Neuronal stem cell (in vitro differentiated cells): ENCODE results near the gene PAM.

Source experiments
- DNase-seq: peaks from one replicate; pipeline ENCODE4 v3.0.0-alpha.2; 2013; ENCODE audit warnings: low spot score
- H2AFZ ChIP-seq: one replicate; pipeline ENCODE4 v1.6.1; 2013; ENCODE audit warnings: mild to moderate bottlenecking, low read length, inconsistent platforms
- H2AK5ac ChIP-seq: 2 replicates; pipeline ENCODE4 v1.6.1; 2013; ENCODE audit warnings: low read depth, mild to moderate bottlenecking, inconsistent platforms, low read length, moderate library complexity, mixed read lengths
- H2BK120ac ChIP-seq: 2 replicates; pipeline ENCODE4 v1.6.1; 2013; ENCODE audit warnings: low read depth, mild to moderate bottlenecking, inconsistent platforms, low read length, moderate library complexity, mixed read lengths
- H2BK12ac ChIP-seq: one replicate; pipeline ENCODE4 v1.6.1; 2013; ENCODE audit warnings: low read length, inconsistent platforms
- H2BK15ac ChIP-seq: 2 replicates; pipeline ENCODE4 v1.6.1; 2013; ENCODE audit warnings: mild to moderate bottlenecking, low read length, inconsistent platforms, mixed read lengths
- H2BK5ac ChIP-seq: one replicate; pipeline ENCODE4 v1.6.1; 2013; ENCODE audit warnings: inconsistent platforms, mild to moderate bottlenecking, low read length, moderate library complexity
- H3K14ac ChIP-seq: one replicate; pipeline ENCODE4 v1.6.1; 2013; ENCODE audit warnings: low read length, inconsistent platforms
- H3K18ac ChIP-seq: 2 replicates; pipeline ENCODE4 v1.6.1; 2013; ENCODE audit warnings: low read length, inconsistent platforms
- H3K23ac ChIP-seq: 2 replicates; pipeline ENCODE4 v1.6.1; 2013; ENCODE audit warnings: low read depth, mild to moderate bottlenecking, mixed read lengths, low read length, inconsistent platforms; ENCODE audit not compliant: poor library complexity
- H3K27ac ChIP-seq: replicated peaks from 3 replicates; pipeline ENCODE4 v1.5.1; 2013; ENCODE audit warnings: low read length, inconsistent platforms
- H3K27me3 ChIP-seq, 3 experiments: 2 replicates each; pipeline ENCODE4 v1.6.1; 2013; ENCODE audit warnings: low read length in 3 of 3, mild to moderate bottlenecking in 2 of 3, inconsistent platforms in 1 of 3, low read depth in 1 of 3, mixed read lengths in 1 of 3, moderate library complexity in 1 of 3; ENCODE audit not compliant: control insufficient read depth in 3 of 3, insufficient read depth in 3 of 3
- H3K36me3 ChIP-seq, 2 donors: replicated peaks in 1 of 2; 2 replicates each; pipeline ENCODE4 v1.6.1; 2013; ENCODE audit warnings: low read length in 2 of 2; ENCODE audit not compliant: control insufficient read depth in 2 of 2, insufficient read depth in 2 of 2
- H3K4ac ChIP-seq: 2 replicates; pipeline ENCODE4 v1.6.1; 2013; ENCODE audit warnings: inconsistent platforms, mild to moderate bottlenecking, low read length, moderate library complexity
- H3K4me1 ChIP-seq, 2 donors: 1 replicate in 1 of 2; 2 replicates in 1 of 2; pipeline ENCODE4 v1.6.1; 2013; ENCODE audit warnings: low read length in 2 of 2, low read depth in 1 of 2; ENCODE audit not compliant: control insufficient read depth in 2 of 2, insufficient read depth in 1 of 2
- H3K4me2 ChIP-seq: one replicate; pipeline ENCODE4 v1.6.1; 2013; ENCODE audit warnings: mild to moderate bottlenecking, low read length, inconsistent platforms; ENCODE audit not compliant: insufficient read depth, poor library complexity, severe bottlenecking
- H3K4me3 ChIP-seq, 2 donors: 2 replicates each; pipeline ENCODE4 v1.5.1; 2013; ENCODE audit warnings: low read length in 2 of 2, mild to moderate bottlenecking in 2 of 2, inconsistent platforms in 1 of 2, moderate library complexity in 1 of 2
- H3K79me1 ChIP-seq: one replicate; pipeline ENCODE4 v1.6.1; 2013; ENCODE audit warnings: low read depth, mild to moderate bottlenecking, inconsistent platforms, low read length, moderate library complexity
- H3K9ac ChIP-seq: one replicate; pipeline ENCODE4 v1.6.1; 2013; ENCODE audit warnings: mild to moderate bottlenecking, low read depth, low read length, inconsistent platforms; ENCODE audit not compliant: poor library complexity
- H3K9me3 ChIP-seq, 2 donors: replicated peaks in 1 of 2; 2 replicates each; pipeline versions ENCODE3 to v1.6.1; 2013; ENCODE audit warnings: low read length in 2 of 2, mild to moderate bottlenecking in 2 of 2, inconsistent platforms in 1 of 2, low read depth in 1 of 2, mixed read lengths in 1 of 2, moderate library complexity in 1 of 2; ENCODE audit not compliant: control insufficient read depth in 2 of 2, insufficient read depth in 1 of 2
- H4K8ac ChIP-seq: one replicate; pipeline ENCODE4 v1.6.1; 2013; ENCODE audit warnings: low read depth, mild to moderate bottlenecking, inconsistent platforms, low read length, moderate library complexity
- H4K91ac ChIP-seq: one replicate; pipeline ENCODE4 v1.6.1; 2013; ENCODE audit warnings: low read length, low read depth, mild to moderate bottlenecking, inconsistent platforms; ENCODE audit not compliant: poor library complexity
- WGBS, 2 donors: extraction: QIAGEN DNeasy Blood & Tissue Kit; methylation state at CpG; one replicate each; pipeline ENCODE4 v1.1.7; 2013; ENCODE audit warnings: missing lambda C conversion rate in 2 of 2, mixed read lengths in 1 of 2; ENCODE audit not compliant: insufficient read length in 2 of 2, insufficient replicate concordance in 1 of 2; ENCODE audit errors: extremely low coverage in 2 of 2; 5-methylcytosine and 5-hydroxymethylcytosine counted together

Gene PAM

GRCh38 chr5:103005276-103005675, 250.2 kb downstream of the PAM start:
- no peak overlapping the region for H3K4ac ChIP-seq
- no peak overlapping the region for H4K91ac ChIP-seq
- H3K14ac ChIP-seq: no peak overlapping the region
- no peak overlapping the region for H4K8ac ChIP-seq
- no peak overlapping the region for H3K23ac ChIP-seq
- H2BK120ac ChIP-seq: no peak overlapping the region
- H2BK5ac ChIP-seq: no peak overlapping the region
- no peaks in the 10 kb centered on the region for H3K4me1 ChIP-seq
- H2AFZ ChIP-seq: no peak overlapping the region
- H3K4me3 ChIP-seq: no peak overlapping the region
- H3K9me3 ChIP-seq: no peaks in the 10 kb centered on the region
- H3K79me1 ChIP-seq: no peaks in the 10 kb centered on the region
- H3K27me3 ChIP-seq: no peaks in the 10 kb centered on the region
- no peak overlapping the region for H2BK15ac ChIP-seq
- no peak overlapping the region for H3K27ac ChIP-seq
- no peak overlapping the region for H2AK5ac ChIP-seq
- DNase-seq: no peak
- no peak overlapping the region for H3K18ac ChIP-seq
- H3K4me2 ChIP-seq: no peak overlapping the region
- no peak overlapping the region for H2BK12ac ChIP-seq
- H3K9ac ChIP-seq: no peak overlapping the region
- H3K36me3 ChIP-seq: peaks cover 0 to 55% of the 10 kb centered on the region in 2 donors

DNA sequence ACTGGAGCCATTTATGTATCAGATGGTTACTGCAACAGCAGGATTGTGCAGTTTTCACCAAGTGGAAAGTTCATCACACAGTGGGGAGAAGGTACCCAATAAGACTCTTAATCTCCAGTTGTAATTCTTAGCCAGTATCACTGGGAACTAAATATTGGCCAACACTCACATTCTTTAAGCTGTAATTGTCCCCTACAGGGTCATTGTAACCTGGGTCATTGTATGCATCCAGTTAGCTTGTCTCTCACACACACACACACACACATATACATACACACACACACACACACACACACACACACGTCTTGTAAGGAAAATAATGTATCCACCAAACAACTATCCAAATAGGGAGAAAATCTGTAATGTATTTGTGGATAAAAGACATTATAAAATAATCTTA, 251.8 kb downstream of the PAM start:
- H3K36me3 ChIP-seq: peaks cover 0 to 60% of the 10 kb centered on the region in 2 donors
- no peak overlapping the region for H3K9ac ChIP-seq

DNA sequence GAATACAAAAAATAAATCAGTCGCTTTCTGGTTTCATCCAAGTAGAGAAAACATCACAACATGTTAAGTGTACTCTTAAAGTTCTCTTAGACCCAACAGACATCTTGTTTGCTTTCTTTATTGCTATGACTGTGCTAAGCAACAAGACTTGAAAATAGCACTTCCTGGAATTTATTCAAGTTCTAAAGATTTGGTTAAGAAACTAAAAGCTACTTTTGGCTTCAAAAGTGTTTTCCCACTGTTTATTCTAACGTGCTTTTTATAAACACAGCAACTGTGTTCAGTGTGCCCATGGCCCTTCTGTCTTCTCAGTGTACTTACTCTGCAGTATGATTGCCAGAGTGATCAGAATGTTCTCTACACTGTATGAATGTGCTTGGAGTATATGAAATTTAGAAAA, 255.1 kb downstream of the PAM start:
- no CpG with 5 or more reads among the region's 2 CpGs for WGBS, 2 donors
- Histone ChIP-seq H3K79me1 (no peaks in the 10 kb centered on the region), H3K14ac (no peak overlapping the region)

More for the DNA sequence above, 251.8 kb downstream of the PAM start:
- H3K4ac ChIP-seq: no peak overlapping the region
- no peaks in the 10 kb centered on the region for H3K79me1 ChIP-seq
- no peak for DNase-seq
- no peak overlapping the region for H2BK12ac ChIP-seq
- H2BK120ac ChIP-seq: no peak overlapping the region
- no peak overlapping the region for H3K4me3 ChIP-seq
- H2BK15ac ChIP-seq: no peak overlapping the region
- no peak overlapping the region for H2AFZ ChIP-seq
- peaks cover 0 to 4% of the 10 kb centered on the region in 2 donors for H3K9me3 ChIP-seq
- H3K27ac ChIP-seq: no peak overlapping the region
- H3K23ac ChIP-seq: no peak overlapping the region
- no peak overlapping the region for H2AK5ac ChIP-seq
- H3K18ac ChIP-seq: no peak overlapping the region
- H3K14ac ChIP-seq: no peak overlapping the region
- no peak overlapping the region for H4K91ac ChIP-seq
- no peak overlapping the region for H4K8ac ChIP-seq
- no peaks in the 10 kb centered on the region for H3K27me3 ChIP-seq
- no peak overlapping the region for H2BK5ac ChIP-seq
- H3K4me1 ChIP-seq: no peaks in the 10 kb centered on the region
- H3K4me2 ChIP-seq: no peak overlapping the region
- WGBS, 2 donors: no CpG with 5 or more reads among the region's 1 CpG

GRCh38 chr5:103013933-103014552, 258.9 kb downstream of the PAM start:
- Histone ChIP-seq H2AFZ (no peak overlapping the region), H3K36me3 (peaks cover 0 to 48% of the 10 kb centered on the region in 2 donors), H2BK12ac (no peak overlapping the region), H3K23ac (no peak overlapping the region), H3K9ac (no peak overlapping the region), H4K91ac (no peak overlapping the region), H2BK15ac (no peak overlapping the region), H4K8ac (no peak overlapping the region), H2BK120ac (no peak overlapping the region), H3K18ac (no peak overlapping the region), H3K79me1 (no peaks in the 10 kb centered on the region), H3K27me3 (no peaks in the 10 kb centered on the region), H3K4me3 (no peak overlapping the region), H3K27ac (no peak overlapping the region), H3K9me3 (peaks cover 0 to 14% of the 10 kb centered on the region in 2 donors), H2BK5ac (no peak overlapping the region), H3K4me1 (no peaks in the 10 kb centered on the region), H3K4ac (no peak overlapping the region), H3K14ac (no peak overlapping the region), H2AK5ac (no peak overlapping the region), H3K4me2 (no peak overlapping the region)
- DNase-seq: no peak
- no CpG with 5 or more reads among the region's 1 CpG for WGBS, 2 donors

More for the DNA sequence above, 255.1 kb downstream of the PAM start:
- no peak overlapping the region for H3K4me2 ChIP-seq
- no peak overlapping the region for H2BK15ac ChIP-seq
- H3K4me1 ChIP-seq: no peaks in the 10 kb centered on the region
- no peak overlapping the region for H4K91ac ChIP-seq
- no peaks in the 10 kb centered on the region for H3K27me3 ChIP-seq
- H4K8ac ChIP-seq: no peak overlapping the region
- H2BK120ac ChIP-seq: no peak overlapping the region
- peaks cover 0 to 60% of the 10 kb centered on the region in 2 donors for H3K36me3 ChIP-seq
- H3K4ac ChIP-seq: no peak overlapping the region
- H3K18ac ChIP-seq: no peak overlapping the region
- no peak overlapping the region for H3K27ac ChIP-seq
- no peak overlapping the region for H2BK5ac ChIP-seq
- no peak for DNase-seq
- H2BK12ac ChIP-seq: no peak overlapping the region
- H3K9ac ChIP-seq: no peak overlapping the region
- no peak overlapping the region for H3K4me3 ChIP-seq
- no peak overlapping the region for H2AFZ ChIP-seq
- no peak overlapping the region for H2AK5ac ChIP-seq
- peaks cover 0 to 14% of the 10 kb centered on the region in 2 donors for H3K9me3 ChIP-seq
- no peak overlapping the region for H3K23ac ChIP-seq
